Stimulated activated CD4-positive, alpha-beta T cell treated with anti-CD3 and anti-CD28 coated beads, Interleukin-2, amount 100 ng/mL, for 4 hours (primary cell): ENCODE data around the gene ACSBG1.
A peak's percentile ranks its signal among the peaks of the same experiment; 100 is the strongest.

Experiments
- DNase-seq: peaks from one replicate; pipeline ENCODE4 v3.0.0-alpha.2; 2020; ENCODE audit warnings: low read depth

Gene ACSBG1, protein sequence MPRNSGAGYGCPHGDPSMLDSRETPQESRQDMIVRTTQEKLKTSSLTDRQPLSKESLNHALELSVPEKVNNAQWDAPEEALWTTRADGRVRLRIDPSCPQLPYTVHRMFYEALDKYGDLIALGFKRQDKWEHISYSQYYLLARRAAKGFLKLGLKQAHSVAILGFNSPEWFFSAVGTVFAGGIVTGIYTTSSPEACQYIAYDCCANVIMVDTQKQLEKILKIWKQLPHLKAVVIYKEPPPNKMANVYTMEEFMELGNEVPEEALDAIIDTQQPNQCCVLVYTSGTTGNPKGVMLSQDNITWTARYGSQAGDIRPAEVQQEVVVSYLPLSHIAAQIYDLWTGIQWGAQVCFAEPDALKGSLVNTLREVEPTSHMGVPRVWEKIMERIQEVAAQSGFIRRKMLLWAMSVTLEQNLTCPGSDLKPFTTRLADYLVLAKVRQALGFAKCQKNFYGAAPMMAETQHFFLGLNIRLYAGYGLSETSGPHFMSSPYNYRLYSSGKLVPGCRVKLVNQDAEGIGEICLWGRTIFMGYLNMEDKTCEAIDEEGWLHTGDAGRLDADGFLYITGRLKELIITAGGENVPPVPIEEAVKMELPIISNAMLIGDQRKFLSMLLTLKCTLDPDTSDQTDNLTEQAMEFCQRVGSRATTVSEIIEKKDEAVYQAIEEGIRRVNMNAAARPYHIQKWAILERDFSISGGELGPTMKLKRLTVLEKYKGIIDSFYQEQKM

DNA sequence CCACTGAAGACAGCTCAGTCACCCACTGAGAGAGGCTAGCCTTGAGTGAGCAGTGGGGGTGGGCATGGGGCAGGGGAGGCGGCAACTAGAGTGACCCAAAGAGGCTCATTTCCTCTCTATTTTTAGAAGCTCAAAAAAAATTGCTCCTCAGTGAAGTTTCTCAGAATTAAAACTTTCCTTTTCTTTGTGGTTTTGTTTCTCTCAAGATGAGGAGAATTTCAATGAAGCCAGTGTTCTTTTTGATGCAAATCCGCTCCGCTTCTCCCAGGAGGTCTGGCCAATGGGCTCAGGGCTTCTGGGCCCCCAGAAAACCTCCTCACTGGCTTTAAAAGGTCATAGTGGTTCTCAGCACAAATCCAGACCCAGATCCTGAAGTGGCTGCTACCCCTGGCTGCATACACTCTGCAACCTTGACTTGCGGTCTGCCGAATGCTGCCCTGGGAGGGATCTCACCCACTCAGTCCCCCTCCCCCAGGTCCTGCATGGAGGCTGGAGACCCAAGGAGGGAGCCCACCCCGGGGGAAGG is at the start of gene ACSBG1:
TSS of gene ACSBG1 (minus strand) at position 51 of the 526 bp plus-strand sequence. CDS start 64 bp downstream, outside the sequence.
- DNase-seq, result no peak

DNA sequence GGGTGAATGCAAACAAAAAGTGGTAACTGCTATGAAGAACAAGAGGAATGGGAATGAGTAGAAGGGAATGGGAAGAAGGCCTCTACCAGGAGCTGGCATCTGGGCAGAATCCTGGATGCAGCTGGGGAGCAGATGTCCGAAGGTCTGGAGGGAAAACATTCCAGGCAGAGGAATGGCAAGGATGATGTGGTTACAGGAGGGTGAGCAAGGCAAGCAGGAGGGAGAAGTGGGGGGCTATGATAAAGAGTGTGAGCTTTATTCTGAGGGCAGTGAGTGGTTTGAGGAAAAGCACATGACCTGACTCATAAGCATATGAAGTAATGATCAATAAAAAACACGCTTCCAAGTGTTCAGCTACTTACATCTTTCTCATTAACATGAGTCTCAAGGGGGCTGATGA is 48.0 kb upstream of the ACSBG1 start:
- DNase-seq, result no peak

DNA sequence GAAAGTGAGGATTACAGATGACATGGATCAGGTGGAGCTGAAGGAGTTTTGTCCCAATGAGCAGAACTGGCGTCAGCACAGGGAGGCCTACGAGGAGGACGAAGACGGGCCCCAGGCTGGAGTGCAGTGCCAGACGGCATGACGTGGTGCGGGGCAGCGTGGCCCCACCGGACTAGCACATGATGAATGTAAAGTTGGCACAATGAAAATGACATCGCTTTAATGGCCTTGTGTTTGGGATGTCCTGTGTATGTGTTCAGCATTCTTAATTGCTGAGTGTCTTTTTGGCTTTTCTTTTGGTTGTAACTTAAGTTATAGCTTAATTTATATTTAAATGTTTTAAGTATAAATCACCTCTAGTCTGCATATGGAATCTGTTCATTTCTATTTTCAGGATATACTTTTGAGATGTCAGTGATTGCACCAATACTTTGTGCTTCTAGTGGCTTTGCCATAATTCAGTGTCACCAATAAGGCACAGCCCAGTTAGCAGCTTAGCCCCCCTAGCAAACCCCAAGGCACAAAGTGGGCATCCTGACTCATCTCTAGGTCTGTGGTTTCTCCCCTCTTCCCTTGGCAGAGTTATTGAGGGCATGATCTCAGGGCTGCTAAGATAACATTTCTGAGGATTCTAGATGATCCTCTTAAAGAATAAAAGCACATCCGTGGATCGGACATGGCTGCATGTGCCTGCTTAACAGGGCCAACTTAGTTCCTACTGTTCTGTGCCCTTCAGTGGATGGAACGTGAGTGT is 46.1 kb upstream of the ACSBG1 start:
- DNase-seq, result no peak

DNA sequence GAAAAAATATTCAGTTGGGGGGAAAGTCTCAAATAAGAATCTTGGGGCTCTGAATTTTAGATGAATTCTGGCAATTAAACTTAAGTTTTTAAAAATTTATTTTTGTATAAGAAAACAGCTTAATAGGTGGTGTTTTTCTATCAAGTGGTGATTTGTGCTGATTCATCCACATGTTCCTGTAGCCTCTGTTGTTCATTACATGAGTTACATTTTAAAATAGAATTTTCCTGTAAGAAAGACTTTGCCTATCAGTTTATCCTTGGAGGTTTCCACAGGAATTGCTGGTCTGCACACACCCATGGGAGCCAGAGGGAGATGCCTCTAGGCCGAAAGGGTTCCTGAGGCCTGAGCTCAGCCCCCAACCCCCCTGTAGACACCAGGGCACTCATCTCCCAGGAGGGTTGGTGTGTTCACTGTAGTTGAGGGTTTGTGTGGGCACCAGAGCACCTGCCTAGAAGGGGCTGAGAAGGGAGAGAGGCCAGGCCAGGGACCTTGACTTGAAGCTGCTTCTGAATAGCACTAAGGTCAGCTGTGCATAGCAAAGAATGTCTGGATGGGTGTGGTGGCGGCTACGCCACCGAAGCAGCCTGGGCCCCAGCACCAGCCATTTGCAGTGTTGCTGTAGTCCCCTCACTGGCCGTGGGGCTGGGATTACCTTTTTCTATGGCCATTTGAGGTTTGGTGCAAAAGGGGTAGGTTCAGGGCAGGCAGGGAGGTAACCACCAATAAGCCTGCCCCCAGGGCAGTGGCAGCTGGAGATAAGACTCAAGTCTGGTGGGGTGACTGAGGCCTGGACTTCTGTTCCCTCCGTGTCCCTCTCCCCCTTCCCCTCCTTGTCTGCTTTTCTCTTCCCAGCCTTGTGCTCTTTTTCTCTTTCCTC is 41.9 kb upstream of the ACSBG1 start:
- no peak for DNase-seq

DNA sequence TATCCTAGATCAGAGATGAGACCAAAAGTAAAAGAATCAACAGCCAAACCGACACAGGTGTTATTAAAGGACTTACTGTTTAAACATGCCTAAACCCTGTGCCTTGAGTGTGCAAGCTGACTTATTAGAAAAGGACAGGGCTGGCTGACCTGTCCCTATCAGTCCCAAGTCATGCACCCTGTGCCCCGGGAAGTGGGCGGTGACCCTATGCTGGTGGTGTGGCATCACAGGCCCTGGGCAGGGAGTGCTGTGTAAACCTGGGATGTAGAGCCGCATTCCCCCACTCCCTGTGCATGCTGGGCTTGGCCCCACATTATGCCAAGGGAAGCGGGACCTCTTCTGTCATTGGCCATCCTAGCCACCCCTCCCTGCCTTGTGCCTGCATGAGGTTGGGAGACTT is 40.6 kb upstream of the ACSBG1 start:
- no peak for DNase-seq

DNA sequence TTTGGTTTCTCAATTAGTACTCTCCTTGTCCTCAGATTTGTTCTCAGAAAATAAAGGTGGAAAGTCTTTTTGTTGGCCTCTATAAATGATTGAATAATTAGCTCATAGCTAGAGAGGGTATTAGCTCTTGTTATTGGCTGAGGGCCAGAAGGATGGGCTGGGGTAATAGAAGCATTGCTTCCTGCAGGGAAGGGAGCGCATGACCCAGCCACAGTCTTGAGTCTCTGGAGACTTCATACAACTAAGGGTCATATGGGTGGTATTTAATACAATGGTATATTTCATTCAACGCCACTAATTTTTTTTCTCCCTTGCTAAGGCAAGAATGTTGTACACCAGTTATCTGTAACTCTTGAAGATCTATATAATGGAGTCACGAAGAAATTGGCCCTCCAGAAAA is 38.4 kb upstream of the ACSBG1 start:
- no peak for DNase-seq

DNA sequence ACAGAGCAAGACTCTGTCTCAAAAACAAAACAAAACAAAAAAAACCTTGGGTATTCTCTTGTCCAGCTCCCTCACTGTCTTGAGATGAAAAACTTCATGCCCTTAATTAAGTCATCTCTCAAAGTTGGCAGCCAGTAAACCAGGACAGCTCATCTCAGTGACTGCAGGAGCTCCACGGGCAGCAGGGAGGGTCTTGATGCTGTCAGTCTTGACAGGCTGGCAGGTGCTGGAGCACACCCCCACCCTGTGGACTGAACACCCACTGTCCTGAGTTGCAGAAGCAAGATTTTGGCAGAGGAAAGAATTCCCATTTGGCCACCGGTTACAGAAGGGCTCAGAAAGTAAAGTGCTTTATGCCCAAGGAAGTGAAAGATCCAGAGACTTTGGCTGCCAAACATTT is 38.0 kb upstream of the ACSBG1 start:
- no peak for DNase-seq

DNA sequence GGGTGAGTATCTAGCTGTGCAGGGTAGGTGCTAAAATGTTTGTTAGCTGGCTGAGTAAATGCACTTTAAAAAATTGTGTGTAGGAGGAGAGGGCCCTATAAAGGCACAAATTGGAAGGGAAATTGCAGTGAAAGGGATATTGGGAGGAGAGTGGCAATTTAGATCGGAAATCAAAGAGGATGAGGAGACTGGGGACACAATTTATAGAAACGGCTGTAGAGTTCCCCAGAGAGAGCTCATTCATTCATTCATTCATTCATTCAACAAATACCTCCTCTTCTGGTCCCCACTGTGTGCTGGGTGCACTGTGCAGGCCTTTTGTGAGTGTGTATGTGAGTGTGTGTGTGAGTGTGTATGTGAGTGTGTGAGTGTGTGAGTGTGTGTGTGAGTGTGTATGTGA is 32.4 kb upstream of the ACSBG1 start:
- no peak for DNase-seq

DNA sequence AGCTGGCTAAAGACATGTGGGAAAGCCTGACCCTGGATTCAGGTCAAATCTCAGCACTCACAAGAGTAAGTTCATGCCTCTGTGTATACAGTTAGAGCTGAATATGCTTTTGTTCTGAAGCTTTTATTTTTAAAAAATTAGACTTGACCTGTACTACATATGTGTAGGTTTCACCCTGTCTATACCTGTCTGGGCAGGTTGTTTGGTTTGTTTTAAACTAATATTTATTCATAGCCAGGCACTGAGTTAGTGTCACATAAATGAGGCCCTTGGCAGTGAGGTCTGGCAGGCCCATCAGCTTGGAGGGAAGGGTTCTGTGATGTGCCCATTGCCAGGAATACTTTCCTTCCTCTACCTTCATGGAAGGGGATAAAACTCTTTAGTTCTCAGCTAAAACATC is 31.9 kb upstream of the ACSBG1 start:
- no peak for DNase-seq

DNA sequence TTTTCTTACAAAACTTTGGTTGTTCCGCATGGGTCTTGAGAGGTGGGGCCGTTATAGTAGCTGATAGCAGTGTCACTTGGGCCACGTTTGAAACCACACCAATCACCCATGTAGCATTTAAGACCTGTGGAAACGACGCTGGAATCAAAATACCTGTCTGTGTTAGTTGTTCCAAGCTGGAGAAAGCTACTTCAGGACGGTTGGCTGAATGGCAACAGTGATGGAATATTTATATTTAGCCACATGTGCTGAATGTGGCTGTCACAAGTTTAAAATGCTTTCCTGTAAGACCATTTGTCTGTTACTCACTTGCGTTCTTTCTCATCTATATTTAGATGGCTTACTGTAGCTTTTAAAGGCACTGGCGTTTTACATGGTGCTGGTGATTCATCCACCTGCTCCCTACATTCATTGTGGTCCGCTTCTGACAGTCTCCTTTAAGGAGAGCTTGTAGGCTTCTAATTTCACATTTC is 31.4 kb upstream of the ACSBG1 start:
- no peak for DNase-seq

DNA sequence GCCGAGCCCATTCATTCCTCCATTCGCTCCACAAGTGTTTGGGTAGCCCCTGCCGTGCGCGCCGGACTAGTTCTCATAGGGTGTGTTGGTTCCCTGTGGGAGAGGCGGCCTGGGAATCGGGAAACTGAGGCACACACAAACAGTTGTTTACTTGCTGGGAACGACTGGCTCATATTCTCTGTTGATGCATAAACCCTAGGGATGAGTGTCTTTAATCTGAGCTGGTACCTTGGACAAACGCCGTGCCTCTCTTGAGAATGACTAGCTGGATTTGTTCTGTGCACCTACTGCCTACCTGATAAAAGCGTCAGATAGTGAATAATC is 30.7 kb upstream of the ACSBG1 start:
- no peak for DNase-seq

DNA sequence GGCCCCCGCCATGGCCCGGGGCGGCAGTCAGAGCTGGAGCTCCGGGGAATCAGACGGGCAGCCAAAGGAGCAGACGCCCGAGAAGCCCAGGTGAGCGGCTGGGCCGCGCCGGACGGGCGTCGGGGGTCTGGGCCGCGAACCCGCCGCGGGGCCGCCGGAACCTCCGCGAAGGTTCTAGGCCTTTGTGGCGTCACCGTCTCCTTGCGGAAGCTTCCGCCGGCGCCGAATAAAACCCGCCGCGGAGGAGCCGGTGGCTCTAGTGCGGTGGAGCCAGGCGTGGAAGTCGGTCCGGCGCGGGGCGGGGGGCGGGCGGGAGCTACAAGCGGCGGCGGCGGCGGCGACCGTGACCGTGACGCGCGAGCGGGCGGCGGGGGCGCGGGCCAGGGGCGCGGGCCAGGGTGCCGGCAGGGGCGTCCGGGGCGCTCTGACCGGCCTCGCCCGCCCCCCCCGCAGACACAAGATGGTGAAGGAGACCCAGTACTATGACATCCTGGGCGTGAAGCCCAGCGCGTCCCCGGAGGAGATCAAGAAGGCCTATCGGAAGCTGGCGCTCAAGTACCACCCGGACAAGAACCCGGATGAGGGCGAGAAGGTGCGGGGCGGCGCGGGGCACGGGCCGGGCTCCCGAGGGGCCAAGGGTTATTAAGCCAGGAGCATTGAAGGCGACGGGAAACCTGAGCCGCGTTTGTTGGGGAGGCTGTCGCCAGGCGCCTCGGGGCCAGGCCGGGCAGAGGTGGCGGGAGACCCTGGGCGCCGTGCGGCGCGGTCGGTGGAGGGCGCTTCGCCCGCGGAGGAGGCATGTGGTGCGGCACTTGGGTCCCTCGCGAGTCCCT is 30.2 kb upstream of the ACSBG1 start, which contains the start of gene DNAJA4:
TSS of gene DNAJA4 (plus strand) at position 259 of the 833 bp plus-strand sequence. CDS start at position 461, 202 bp downstream.
- peak; percentile 48 for DNase-seq

DNA sequence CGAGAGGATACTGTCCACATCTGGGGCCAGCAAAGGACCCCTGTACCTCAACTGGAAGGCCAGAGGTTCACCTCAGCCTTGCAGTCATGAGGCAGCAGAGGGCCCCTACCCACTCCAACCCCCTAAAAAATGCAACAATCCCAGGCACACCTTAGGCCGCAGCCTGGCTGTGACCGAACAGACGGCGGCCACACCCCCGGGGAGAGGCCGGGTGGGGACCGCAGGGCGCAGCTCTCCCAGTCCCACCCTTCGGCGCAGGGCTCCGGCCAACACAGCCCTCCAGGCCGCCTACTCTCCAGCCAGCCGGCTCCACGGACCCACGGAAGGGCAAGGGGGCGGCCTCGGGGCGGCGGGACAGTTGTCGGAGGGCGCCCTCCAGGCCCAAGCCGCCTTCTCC is 29.5 kb upstream of the ACSBG1 start:
- DNase-seq, result no peak

DNA sequence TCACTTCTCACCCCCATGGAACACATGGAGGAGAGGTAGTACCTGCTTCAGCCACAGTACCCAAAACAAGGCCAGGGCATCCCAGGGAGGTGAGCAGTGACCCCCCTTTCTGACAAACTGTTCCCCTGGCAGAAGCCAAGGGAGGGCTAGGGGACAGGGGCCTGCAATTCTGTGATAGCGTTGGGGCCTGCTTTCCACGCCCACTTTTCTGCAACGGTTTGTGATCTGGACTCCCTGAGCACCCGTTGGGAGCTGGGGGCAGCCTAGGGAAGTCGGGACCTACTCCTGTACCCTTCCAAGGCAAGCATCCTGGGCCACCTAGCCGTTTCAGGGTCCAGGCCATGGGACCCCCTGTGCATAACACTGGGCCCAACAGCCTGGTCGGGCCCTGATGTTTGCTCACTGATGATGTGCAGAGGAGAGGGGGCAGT is 29.0 kb upstream of the ACSBG1 start:
- DNase-seq, result no peak

DNA sequence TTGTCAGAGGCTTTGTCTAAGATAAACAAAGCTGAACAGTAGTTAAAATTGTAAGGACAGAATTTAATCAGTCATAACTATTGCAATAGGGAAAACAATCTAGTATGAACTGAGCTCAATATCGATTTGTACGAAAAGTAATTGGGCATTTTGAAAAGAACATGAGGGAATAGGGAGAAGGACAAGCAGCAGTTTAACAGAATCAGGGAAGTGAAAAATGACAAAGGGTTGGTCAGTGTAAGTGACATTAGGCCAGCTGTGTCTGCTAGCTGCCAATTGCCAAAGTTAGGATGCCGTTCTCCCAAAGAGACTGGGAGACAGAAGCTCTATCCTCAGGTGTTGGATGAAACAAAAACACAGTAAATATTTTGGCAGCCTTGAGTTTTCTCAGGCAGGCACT is 26.7 kb upstream of the ACSBG1 start:
- no peak for DNase-seq

DNA sequence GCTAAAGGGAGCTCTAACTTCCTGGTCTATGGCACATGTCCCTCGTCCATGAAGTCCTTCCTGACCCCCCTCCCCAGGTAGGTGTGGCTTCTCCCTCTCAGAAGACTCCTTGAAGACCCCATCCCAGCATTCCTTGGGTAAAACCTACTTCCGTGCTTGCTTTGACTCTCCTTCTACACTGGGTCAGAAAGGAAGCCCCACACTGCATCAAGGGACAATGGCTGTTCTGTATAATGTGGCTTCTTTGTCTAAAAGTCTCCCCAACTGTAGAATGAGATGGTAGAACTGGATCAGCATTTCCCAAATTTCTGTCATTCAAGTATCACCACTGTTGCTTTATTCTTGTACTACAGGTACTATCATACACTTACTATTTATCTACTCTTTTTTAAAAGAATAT is 26.1 kb upstream of the ACSBG1 start:
- no peak for DNase-seq

DNA sequence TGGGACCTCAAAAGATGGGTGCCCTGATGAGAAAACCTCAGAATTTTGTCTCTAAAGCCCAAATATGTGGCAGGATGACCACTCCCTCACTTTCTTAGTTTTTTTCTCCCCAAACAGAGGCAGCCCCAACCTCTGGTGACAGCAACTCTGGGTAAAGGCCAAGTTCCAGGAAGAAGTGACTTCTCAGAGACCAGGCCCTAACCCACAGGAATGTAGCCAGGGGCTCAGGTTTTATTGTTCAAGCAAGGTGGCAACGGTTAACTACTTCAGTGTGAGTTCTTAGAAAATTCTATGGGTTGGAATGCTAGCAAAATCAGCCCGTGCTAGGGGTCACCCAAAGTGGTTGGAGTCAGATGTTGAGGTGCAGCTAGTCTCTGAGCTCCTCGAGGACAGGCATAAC is 24.9 kb upstream of the ACSBG1 start:
- DNase-seq, result no peak

DNA sequence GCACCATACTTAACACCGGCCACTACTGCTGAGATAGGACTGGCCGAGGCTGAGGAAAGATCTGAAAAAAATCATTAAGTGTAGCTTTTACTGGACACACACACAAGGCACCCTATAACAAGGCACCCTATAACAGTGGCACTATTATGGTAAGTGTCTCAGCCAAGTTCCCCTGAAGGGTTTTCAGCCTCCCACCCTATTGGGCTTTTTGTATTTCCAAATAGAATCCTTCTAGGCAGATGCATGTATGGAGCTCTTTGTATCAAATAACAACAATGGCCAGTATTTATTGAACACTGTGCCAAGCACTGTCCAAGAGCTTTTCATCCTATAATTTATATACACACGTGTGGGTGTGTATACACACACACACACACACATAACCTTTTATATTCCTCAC is 23.3 kb upstream of the ACSBG1 start:
- no peak for DNase-seq

DNA sequence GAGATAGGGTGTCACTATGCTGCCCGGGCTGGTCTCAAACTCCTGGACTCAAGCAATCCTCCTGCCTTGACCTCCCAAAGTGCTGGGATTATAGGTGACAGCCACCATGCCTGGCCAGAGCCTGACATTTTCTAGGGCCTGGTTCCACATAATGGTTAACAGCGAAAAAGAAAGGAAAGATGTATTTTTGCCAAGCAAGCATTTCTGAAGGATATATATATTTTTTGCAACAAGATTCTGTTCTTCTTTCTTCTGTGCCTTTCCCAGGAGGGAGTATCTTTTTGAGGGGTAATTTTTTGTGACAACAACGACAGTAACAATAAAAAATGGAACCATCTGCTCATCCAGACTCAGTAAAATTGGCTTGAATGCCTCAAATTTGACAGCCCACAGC is 21.7 kb upstream of the ACSBG1 start:
- DNase-seq, result no peak

DNA sequence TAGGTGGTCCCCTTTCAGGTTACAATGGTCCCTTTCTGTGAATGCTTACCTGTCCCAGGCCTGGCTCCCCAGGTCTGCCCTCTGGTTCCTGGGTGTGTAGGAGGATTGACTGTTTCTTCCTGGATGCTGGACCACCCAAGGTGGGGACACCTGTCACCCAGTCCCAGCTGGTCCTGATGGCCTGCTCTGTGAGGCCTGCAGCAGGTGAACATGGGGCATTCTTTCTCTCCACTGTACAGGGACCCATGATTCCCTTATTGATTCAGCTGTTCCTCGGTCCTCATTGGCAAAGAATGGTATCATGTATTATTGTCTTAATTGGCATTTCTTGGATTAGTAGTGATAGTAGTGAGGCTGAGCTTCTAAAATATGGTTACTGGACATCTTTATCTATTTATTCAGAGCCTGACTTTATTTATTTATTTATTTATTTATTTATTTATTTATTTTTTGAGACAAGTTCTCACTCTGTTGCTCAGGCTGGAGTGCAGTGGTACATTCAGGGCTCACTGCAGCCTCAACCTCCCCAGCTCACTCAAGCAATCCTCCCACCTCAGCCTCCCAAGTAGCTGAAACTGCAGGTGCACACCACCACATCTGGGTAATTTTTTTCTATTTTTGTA is 21.2 kb upstream of the ACSBG1 start:
- DNase-seq, result no peak
